ENCODE measurements around the gene HOPX.

DNA sequence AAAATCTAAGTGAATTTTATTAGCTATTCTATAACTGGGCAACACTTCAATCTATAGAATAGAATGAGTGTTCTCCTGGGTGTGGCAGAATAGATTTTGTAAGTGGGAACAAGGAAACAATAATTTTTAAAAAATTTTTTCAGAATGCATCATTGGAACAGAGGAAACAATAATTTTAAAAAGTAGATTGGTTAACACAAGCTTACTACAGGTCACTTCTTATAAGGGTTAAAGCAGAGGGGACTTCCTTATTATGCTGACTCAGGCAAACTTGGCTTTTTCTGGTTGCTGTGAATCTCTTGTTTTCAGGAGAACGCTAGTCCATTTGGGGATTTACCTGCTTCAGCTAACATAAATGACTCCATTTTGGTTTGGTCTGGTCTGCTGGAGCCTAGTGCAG is 52.5 kb downstream of the HOPX start:
- TF ChIP-seq CTCF (IDR thresholded peaks at IDR 0.05; ENCODE audit: low read length): no peak
- no peak for TF ChIP-seq EZH2 (optimal IDR thresholded peaks at IDR 0.05; ENCODE audit: low read depth, low read length)
- TF ChIP-seq EZH2phosphoT487 (IDR thresholded peaks at IDR 0.05; ENCODE audit: low read length): no peak
